Upper lobe of left lung (tissue), 6 donors: ENCODE data around the gene PLEKHF1. TPM values are rescaled to one million over a fixed set of nuclear protein-coding genes. Genes with fewer than 3 reads are reported as not detected.

Source experiments
- ATAC-seq, 2 donors: fragments of 200-7000 bp; cut with Tn5 transposase; one replicate each; pipeline ENCODE4 v1.9.1; 2022; ENCODE audit warnings: mild to moderate bottlenecking in 2 of 2, moderate library complexity in 2 of 2; ENCODE audit not compliant: low FRiP score in 2 of 2
- DNase-seq, 2 donors: peaks; one replicate each; pipeline ENCODE4 v3.0.0-alpha.2; 2019 to 2020
- H3K27ac ChIP-seq, 4 donors: fragments of 200-600 bp; sonication (generic); one replicate each; pipeline ENCODE4 v1.5.1; 2016 to 2019
- H3K27me3 ChIP-seq, 4 donors: fragments of 200-600 bp; sonication (generic); one replicate each; pipeline ENCODE4 v1.5.1; 2017 to 2019
- H3K36me3 ChIP-seq, 4 donors: fragments of 200-600 bp; sonication (generic); one replicate each; pipeline ENCODE4 v1.5.1; 2016 to 2019
- H3K4me1 ChIP-seq, 4 donors: fragments of 200-600 bp; sonication (generic); one replicate each; pipeline ENCODE4 v1.5.1; 2018 to 2019
- H3K4me3 ChIP-seq, 4 donors: fragments of 200-600 bp; sonication (generic); one replicate each; pipeline ENCODE4 v1.5.1; 2017 to 2019; ENCODE audit warnings: mild to moderate bottlenecking in 2 of 4, moderate library complexity in 1 of 4
- H3K9me3 ChIP-seq, 4 donors: fragments of 200-600 bp; sonication (generic); one replicate each; pipeline ENCODE4 v1.5.1; 2018 to 2019
- EP300 ChIP-seq, 4 donors: sonication (generic); formaldehyde crosslinking; IDR thresholded peaks; one replicate each; pipeline ENCODE4 v1.5.1; 2017; ENCODE audit warnings: antibody characterized with exemption in 4 of 4, control low read depth in 2 of 4
- POLR2A ChIP-seq, 4 donors: fragments of 450-650 bp; IDR thresholded peaks; one replicate each; pipeline ENCODE4 v1.5.1; 2016 to 2017; ENCODE audit warnings: antibody characterized with exemption in 4 of 4, mild to moderate bottlenecking in 2 of 4
- POLR2AphosphoS5 ChIP-seq, 2 donors: sonication (generic); formaldehyde crosslinking; IDR thresholded peaks; one replicate each; pipeline ENCODE4 v1.5.1; 2017; ENCODE audit warnings: antibody characterized with exemption in 2 of 2
- WGBS, 2 donors: methylation state at CpG; one replicate each; pipeline ENCODE4 v1.1.5; 2017 to 2018; 5-methylcytosine and 5-hydroxymethylcytosine counted together
- total RNA-seq, 6 donors: library from RNA; depleted of rRNA in 4 of 6; stranded (reverse); fragments of >200 nt in 4 of 6; gene quantifications; one replicate each; pipeline versions ENCODE4 v1.1.0 to v1.2.1, GENCODE V29; 2016 to 2021
- TF ChIP-seq, protein P1 (sequence below), 6 experiments: fragments of 450-650 bp in 4 of 6; fragments of 200-600 bp in 2 of 6; sonication (generic) in 2 of 6; IDR thresholded peaks; one replicate each; pipeline ENCODE4 v1.5.1; 2016 to 2019; ENCODE audit warnings: antibody characterized with exemption in 6 of 6
- donor health status: DM: no; HTN: no; CAD: no; lungs with moderate emphysema.
- donor health status: DM: no; HTN: yes; CAD: no; lungs with severe emphysema.

PLEKHF1 gene
- total RNA-seq, 6 donors from 2014 or later: 10.6 to 21.0 (median 14.2) TPM

DNA sequence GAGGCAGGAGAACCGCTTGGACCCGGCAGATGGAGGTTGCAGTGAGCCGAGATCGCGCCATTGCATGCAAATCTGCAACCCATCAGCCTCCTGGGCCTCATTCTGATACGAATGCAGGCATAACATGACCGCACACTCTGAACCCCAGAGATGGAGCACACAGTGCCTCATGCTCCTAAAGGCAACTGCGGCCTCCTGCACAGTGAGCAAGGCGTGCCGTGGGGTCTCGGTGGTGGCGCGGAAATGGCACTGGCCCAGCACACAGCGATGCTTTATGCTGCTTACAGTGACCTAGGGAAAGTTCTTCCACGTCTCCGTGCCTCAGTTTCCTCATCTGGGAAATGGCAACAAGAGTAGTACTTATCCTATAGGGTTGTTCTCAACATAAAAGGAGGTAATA lies 51.8 kb downstream of the PLEKHF1 start:
- 85 to 91% methylated on average over 16 of the region's 16 CpGs for WGBS, 2 donors
- ATAC-seq (no peak), DNase-seq (no peak)
- H3K27ac ChIP-seq: no peak overlapping the region
- H3K27me3 ChIP-seq: no peaks in the 10 kb centered on the region
- H3K4me3 ChIP-seq: no peak overlapping the region
- peaks cover 31 to 40% (median 33%) of the 10 kb centered on the region in 4 donors for H3K4me1 ChIP-seq
- TF ChIP-seq POLR2AphosphoS5 (IDR thresholded peaks at IDR 0.05) (no peak), EP300 (IDR thresholded peaks at IDR 0.05) (no peak), POLR2A (IDR thresholded peaks at IDR 0.05) (no peak)
- TF ChIP-seq, protein P1, sequence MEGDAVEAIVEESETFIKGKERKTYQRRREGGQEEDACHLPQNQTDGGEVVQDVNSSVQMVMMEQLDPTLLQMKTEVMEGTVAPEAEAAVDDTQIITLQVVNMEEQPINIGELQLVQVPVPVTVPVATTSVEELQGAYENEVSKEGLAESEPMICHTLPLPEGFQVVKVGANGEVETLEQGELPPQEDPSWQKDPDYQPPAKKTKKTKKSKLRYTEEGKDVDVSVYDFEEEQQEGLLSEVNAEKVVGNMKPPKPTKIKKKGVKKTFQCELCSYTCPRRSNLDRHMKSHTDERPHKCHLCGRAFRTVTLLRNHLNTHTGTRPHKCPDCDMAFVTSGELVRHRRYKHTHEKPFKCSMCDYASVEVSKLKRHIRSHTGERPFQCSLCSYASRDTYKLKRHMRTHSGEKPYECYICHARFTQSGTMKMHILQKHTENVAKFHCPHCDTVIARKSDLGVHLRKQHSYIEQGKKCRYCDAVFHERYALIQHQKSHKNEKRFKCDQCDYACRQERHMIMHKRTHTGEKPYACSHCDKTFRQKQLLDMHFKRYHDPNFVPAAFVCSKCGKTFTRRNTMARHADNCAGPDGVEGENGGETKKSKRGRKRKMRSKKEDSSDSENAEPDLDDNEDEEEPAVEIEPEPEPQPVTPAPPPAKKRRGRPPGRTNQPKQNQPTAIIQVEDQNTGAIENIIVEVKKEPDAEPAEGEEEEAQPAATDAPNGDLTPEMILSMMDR (IDR thresholded peaks at IDR 0.05): no peak
- H3K36me3 ChIP-seq: no peaks in the 10 kb centered on the region
- no peaks in the 10 kb centered on the region for H3K9me3 ChIP-seq

DNA sequence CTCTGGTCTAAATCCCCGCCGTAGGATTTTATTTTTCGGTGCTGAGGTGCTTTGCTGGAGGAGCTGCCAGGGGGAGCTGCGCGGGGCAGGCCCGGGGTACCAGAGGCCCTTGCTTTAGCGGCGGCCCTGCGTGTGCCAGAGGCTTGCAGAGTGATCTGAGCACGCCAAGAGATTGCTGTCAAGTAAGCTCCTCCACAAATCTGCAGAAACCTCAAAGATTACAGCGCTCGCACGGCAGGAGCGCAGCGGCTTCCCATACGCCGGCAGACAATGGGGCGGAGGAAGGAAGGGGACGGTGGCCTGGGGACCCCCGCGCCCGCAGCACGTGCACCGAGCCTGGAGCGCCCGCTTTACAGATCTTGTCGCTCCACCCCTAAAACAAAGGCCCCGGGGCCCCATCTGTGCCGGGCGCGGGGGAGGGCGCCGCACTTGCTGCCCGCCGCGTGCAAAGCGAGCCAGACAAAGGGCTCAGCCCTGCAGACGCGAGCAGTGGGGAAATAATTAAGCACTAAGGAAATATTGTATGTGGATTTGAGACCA lies 58.9 kb downstream of the PLEKHF1 start:
- peaks cover 7 to 12% (median 11%) of the 10 kb centered on the region in 4 donors for H3K4me1 ChIP-seq
- H3K4me3 ChIP-seq: peak overlapping the region in 2 of 4 donors; percentile 13 to 33
- DNase-seq (peak in 1 of 2 donors; percentile 83), ATAC-seq (peak in 1 of 2 donors; percentile 28)
- no peak overlapping the region for H3K27ac ChIP-seq
- 0 to 2% methylated on average over 8 to 28 of the region's 39 CpGs for WGBS, 2 donors
- H3K27me3 ChIP-seq: peaks cover 0 to 10% (median 5%) of the 10 kb centered on the region in 4 donors
- no peaks in the 10 kb centered on the region for H3K9me3 ChIP-seq
- TF ChIP-seq, protein P1 (IDR thresholded peaks at IDR 0.05): no peak
- TF ChIP-seq POLR2AphosphoS5 (IDR thresholded peaks at IDR 0.05) (no peak), EP300 (IDR thresholded peaks at IDR 0.05) (no peak), POLR2A (IDR thresholded peaks at IDR 0.05) (no peak)
- H3K36me3 ChIP-seq: no peaks in the 10 kb centered on the region

DNA sequence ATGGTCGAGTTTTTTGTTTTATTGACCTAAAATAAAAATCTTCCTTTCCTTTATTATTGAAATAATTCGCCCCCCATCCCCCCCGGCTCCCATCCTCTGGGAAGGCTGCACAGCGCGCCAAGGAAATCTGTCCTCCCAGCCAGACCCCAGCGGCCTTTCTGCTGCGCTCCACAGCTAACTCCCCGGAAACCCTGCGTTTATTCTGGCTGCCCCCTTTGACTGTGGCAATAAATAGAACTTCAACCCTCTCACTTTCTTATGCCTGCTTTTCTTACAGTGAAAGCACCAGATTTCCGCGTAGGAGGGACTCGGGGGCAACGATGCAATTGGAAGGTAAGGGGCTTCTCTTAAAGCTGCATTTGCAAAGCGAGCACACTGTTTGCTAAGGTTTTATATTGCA lies 59.5 kb downstream of the PLEKHF1 start:
- peaks cover 0 to 10% (median 5%) of the 10 kb centered on the region in 4 donors for H3K27me3 ChIP-seq
- 49 to 58% methylated on average over 14 of the region's 14 CpGs for WGBS, 2 donors

More for the DNA sequence above, 59.5 kb downstream of the PLEKHF1 start:
- no peaks in the 10 kb centered on the region for H3K36me3 ChIP-seq
- H3K4me3 ChIP-seq: no peak overlapping the region
- peaks cover 7 to 12% (median 11%) of the 10 kb centered on the region in 4 donors for H3K4me1 ChIP-seq
- no peak for DNase-seq
- TF ChIP-seq, protein P1 (IDR thresholded peaks at IDR 0.05): no peak
- no peak for TF ChIP-seq POLR2AphosphoS5 (IDR thresholded peaks at IDR 0.05)
- TF ChIP-seq POLR2A (IDR thresholded peaks at IDR 0.05): no peak
- no peak for TF ChIP-seq EP300 (IDR thresholded peaks at IDR 0.05)
- no peaks in the 10 kb centered on the region for H3K9me3 ChIP-seq
- H3K27ac ChIP-seq: no peak overlapping the region
- no peak for ATAC-seq

Other genes with a start within 250 kb of the PLEKHF1 start
- not detected for gene VSTM2B, start 139.5 kb upstream of the PLEKHF1 start, total RNA-seq
- 10 to 100 TPM; 29.3 to 59.6 (median 53.8) TPM for gene POP4, start 59.2 kb upstream of the PLEKHF1 start, total RNA-seq
- gene C19orf12, start 49.8 kb downstream of the PLEKHF1 start, total RNA-seq: 10 to 100 TPM; 11.4 to 30.4 (median 21.4) TPM
- gene CCNE1, start 146.5 kb downstream of the PLEKHF1 start, total RNA-seq: 1 to 10 TPM in 2 of 6 donors, under 1 TPM in 3, not detected in 1; 0.46 to 1.5 (median 0.91) TPM